Measurements from ENCODE around the gene SLC47A1.

DNA sequence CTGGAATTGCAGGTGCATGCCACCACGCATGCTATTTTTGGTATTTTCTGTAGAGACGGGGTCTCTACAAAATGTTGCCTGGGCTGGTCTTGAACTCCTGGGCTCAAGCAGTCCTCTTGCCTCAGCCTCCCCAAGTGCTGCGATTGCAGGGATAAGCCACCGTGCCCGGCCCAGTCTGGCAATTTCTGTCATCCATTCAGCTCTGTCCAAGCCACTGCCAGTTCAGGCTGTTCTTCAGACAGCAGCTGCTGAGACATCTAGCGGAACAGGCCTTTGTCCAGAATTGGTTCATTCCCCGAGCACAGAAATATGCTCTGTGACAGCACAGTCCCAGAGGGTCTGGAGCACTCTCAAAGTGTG lies 5.4 kb downstream of the SLC47A1 start:
- no peak for TF ChIP-seq POLR2A (IDR thresholded peaks at IDR 0.05)
- TF ChIP-seq, protein P1, sequence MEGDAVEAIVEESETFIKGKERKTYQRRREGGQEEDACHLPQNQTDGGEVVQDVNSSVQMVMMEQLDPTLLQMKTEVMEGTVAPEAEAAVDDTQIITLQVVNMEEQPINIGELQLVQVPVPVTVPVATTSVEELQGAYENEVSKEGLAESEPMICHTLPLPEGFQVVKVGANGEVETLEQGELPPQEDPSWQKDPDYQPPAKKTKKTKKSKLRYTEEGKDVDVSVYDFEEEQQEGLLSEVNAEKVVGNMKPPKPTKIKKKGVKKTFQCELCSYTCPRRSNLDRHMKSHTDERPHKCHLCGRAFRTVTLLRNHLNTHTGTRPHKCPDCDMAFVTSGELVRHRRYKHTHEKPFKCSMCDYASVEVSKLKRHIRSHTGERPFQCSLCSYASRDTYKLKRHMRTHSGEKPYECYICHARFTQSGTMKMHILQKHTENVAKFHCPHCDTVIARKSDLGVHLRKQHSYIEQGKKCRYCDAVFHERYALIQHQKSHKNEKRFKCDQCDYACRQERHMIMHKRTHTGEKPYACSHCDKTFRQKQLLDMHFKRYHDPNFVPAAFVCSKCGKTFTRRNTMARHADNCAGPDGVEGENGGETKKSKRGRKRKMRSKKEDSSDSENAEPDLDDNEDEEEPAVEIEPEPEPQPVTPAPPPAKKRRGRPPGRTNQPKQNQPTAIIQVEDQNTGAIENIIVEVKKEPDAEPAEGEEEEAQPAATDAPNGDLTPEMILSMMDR (IDR thresholded peaks at IDR 0.05) = no peak

Data from vagina (tissue), 2 donors.